Fibroblast of pulmonary artery (primary cell): ENCODE data around the gene SORBS2.
A peak's percentile ranks its signal among the peaks of the same experiment; 100 is the strongest.

Experiments
- DNase-seq: peaks from one replicate; pipeline ENCODE4 v3.0.0-alpha.2; 2010; ENCODE audit warnings: low read depth
- H3K4me3 ChIP-seq: replicated peaks from 2 replicates; pipeline ENCODE4 v1.5.1; 2011; ENCODE audit warnings: low read depth, mild to moderate bottlenecking, control low read depth, low read length, moderate library complexity
- CTCF ChIP-seq: IDR thresholded peaks from 2 replicates; pipeline ENCODE4 v1.5.1; 2011; ENCODE audit warnings: mild to moderate bottlenecking, control low read depth, low read length, inconsistent platforms; ENCODE audit errors: missing control alignments

Gene SORBS2

DNA sequence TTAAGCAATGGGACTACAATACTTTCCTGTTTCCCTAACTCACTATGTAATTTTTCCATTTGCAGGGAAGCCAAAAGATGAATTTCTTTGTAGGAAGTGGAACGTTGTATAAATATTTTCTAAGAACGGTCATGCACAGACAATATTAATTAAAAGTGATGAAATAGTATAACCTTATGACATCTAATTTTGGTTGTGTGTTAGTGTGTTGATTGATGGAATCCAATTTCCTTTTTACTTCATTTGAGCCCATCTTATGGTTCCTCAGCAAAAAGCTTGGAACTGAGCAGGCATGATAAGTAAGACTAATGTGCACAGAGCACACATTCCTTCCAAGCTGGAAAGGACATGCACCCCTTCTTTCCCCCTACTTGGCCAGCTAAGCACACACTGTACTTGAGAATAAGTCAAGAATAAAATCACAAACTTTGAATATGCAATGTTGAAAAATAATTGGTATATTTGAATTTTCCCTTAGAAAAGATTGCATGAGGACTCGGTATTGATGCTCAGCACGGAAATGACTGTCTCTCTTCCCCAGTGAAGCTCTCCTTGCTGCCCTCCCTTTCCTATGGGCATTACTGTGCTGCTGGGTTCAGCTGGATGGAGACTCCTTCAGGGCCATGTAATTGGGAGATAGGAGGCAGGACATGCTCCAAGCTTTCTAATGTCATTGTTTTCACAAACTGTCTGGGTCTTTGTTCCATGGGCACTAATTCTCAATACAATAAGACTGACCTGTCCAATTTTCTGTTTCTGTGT lies 257.4 kb downstream of the SORBS2 start:
- no peak for TF ChIP-seq CTCF
- DNase-seq, result no peak
- H3K4me3 ChIP-seq, result no peak overlapping the region

GRCh38 chr4:185552254-185552653 lies 259.7 kb downstream of the SORBS2 start:
- no peak overlapping the region for H3K4me3 ChIP-seq
- no peak for DNase-seq
- no peak for TF ChIP-seq CTCF

- H3K4me3 ChIP-seq, result no peak overlapping the region
- no peak for DNase-seq
- TF ChIP-seq CTCF, result no peak
Measured at GRCh38 chr4:185550933-185551332, 261.1 kb downstream of the SORBS2 start.

DNA sequence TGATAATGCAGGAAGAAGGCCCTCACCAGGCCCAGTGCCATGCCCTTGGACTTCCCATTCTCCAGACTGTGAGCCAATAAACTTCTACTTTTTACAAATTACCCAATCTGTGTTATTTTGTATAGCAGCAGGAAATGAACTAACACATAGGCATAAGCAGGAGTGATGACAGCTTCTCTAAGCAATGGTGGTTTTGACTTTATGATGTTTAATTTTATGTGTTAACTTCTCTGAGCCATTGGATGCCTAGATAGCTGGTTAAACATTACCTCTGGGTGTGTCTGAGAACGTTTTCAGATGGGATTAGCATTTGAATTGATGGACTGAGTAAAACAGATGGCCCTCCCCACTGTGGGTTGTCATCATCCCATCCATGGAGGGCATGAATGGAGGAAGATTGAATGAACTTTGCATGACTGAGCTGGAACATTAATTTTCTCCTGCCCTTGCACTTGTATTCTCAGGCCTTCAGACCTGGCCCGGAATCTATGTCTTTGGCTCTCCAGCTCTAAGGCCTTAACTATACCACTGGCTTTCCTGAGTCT lies 262.8 kb downstream of the SORBS2 start:
- TF ChIP-seq CTCF, result no peak
- peak; percentile 12 for DNase-seq
- H3K4me3 ChIP-seq, result no peak overlapping the region

DNA sequence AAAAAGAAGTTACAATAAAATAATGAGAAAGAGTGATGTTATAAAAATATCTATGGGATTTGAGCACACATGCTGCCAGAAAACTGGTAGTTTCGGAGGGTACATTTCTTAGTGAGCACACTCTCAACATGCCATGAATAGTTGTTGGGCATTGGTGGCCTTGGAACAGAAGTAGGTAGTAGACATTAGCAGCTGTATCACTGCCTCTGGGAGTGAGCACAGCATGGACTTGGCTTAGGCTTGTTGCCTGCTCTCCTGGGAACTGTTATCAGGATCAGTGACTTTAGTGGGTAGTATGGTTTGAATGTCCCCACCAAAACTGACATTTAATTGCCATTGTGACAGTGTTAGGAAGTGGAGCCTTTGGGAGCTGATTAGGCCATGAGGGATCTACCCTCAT lies 263.4 kb downstream of the SORBS2 start:
- TF ChIP-seq CTCF, result no peak
- H3K4me3 ChIP-seq, result no peak overlapping the region

DNA sequence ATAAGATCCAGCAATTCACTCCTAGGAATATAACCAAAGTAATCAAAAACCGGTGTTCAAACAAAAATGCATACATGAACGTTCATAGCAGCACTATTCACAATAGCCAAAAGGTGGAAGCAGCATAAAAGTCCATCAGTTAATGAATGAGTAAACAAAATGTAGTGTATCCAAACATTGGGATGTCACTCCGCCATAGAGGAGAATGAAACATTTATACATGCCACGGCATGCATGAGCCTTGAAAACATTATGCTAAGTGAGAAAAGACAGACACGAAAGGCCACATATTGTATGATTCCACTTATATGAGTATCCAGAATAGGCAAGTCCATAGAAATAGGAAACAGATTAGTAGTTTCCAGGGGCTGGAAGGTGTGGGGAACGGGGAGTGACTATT lies 265.7 kb downstream of the SORBS2 start:
- H3K4me3 ChIP-seq, result no peak overlapping the region
- TF ChIP-seq CTCF, result no peak
- no peak for DNase-seq

More for the DNA sequence above, 263.4 kb downstream of the SORBS2 start:
- no peak for DNase-seq
